Stomach (tissue), 9 donors: Measurements from ENCODE around the gene BCL11B. TPM values are rescaled to one million over a fixed set of nuclear protein-coding genes. Genes with fewer than 3 reads are reported as not detected.

Experiments used
- DNase-seq, 2 donors: peaks; one replicate each; pipeline versions ENCODE4 v3.0.0 to v3.0.0-alpha.2; 2013 to 2019
- H3K27ac ChIP-seq, 5 donors: fragments of 200-600 bp in 4 of 5; sonication (generic) in 4 of 5; one replicate each; pipeline ENCODE4 v1.5.1; 2013 to 2019; ENCODE audit warnings: mild to moderate bottlenecking in 1 of 5, moderate library complexity in 1 of 5
- H3K27me3 ChIP-seq, 3 donors: fragments of 200-600 bp; sonication (generic); one replicate each; pipeline ENCODE4 v1.5.1; 2017 to 2019; ENCODE audit warnings: mixed run types in 1 of 3
- H3K36me3 ChIP-seq, 4 donors: fragments of 200-600 bp; sonication (generic); 1 replicate in 3 of 4; 2 replicates in 1 of 4; pipeline ENCODE4 v1.5.1; 2016 to 2019
- H3K4me1 ChIP-seq, 4 donors: fragments of 200-600 bp; sonication (generic); one replicate each; pipeline ENCODE4 v1.5.1; 2016 to 2019
- H3K4me3 ChIP-seq, 4 donors: fragments of 200-600 bp; sonication (generic) in 3 of 4; one replicate each; pipeline ENCODE4 v1.5.1; 2016 to 2019; ENCODE audit warnings: mild to moderate bottlenecking in 1 of 4
- H3K9me3 ChIP-seq, 4 donors: fragments of 200-600 bp; sonication (generic); one replicate each; pipeline ENCODE4 v1.5.1; 2016 to 2019
- EP300 ChIP-seq: sonication (generic); formaldehyde crosslinking; IDR thresholded peaks from one replicate; pipeline ENCODE4 v1.6.1; 2017; ENCODE audit warnings: antibody characterized with exemption
- POLR2A ChIP-seq, 4 donors: fragments of 450-650 bp; IDR thresholded peaks; one replicate each; pipeline ENCODE4 v1.6.1; 2016; ENCODE audit warnings: antibody characterized with exemption in 4 of 4, control low read depth in 2 of 4, mild to moderate bottlenecking in 1 of 4, moderate library complexity in 1 of 4
- POLR2AphosphoS5 ChIP-seq, 3 donors: sonication (generic); formaldehyde crosslinking; IDR thresholded peaks; one replicate each; pipeline ENCODE4 v1.6.1; 2016; ENCODE audit warnings: antibody characterized with exemption in 3 of 3
- WGBS, 5 donors: extraction: QIAGEN DNeasy Blood & Tissue Kit in 3 of 5; methylation state at CpG; one replicate each; pipeline versions ENCODE4 v1.1.5 to v1.1.7; 2013 to 2018; 5-methylcytosine and 5-hydroxymethylcytosine counted together
- intact Hi-C: fragments of 100-400 bp; cut with DNase I; formaldehyde crosslinking; loops from one replicate; pipeline ENCODE4 v1.15.1; 2023; ENCODE audit warnings: low total_unique reads
- polyA plus RNA-seq, 3 donors: library from polyadenylated mRNA; stranded (reverse); fragments of 200-250 nt; gene quantifications; one replicate each; pipeline ENCODE4 v1.2.3, GENCODE V29; 2013
- total RNA-seq, 5 donors: library from RNA; depleted of rRNA; stranded (reverse); fragments of >200 nt; gene quantifications; one replicate each; pipeline versions ENCODE4 v1.1.0 to v1.2.3, GENCODE V29; 2014 to 2016
- TF ChIP-seq, protein P1 (sequence below), 7 experiments: fragments of 450-650 bp in 4 of 7; fragments of 200-600 bp in 3 of 7; sonication (generic) in 3 of 7; IDR thresholded peaks; one replicate each; pipeline ENCODE4 v1.5.1; 2016 to 2019; ENCODE audit warnings: antibody characterized with exemption in 7 of 7, control low read depth in 2 of 7, mild to moderate bottlenecking in 1 of 7
- donor health status: healthy with polysubstance abuse.
- donor health status: Bipolar disorder and iron deficiency.
- donor health status: healthy.

The BCL11B gene
- total and polyA plus RNA-seq, 8 donors = 0.15 to 9.6 (median 1.3) TPM; not detected in 1

DNA sequence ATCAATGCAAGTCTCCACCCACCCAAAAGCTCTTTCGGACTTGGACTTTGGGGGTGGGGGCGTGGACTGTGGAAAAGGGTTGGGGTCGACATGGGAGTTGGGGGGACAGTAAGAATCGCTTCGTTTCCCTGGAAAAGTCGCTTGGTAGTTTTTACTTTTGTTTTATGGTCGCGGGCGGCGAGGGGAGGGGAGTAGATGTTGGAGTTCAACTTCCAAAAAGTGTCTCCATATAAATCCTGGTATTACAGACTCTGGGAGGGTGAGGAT is 568 bp upstream of the BCL11B start:
- H3K36me3 ChIP-seq = no peaks in the 10 kb centered on the region
- H3K9me3 ChIP-seq = no peaks in the 10 kb centered on the region
- no peak for TF ChIP-seq EP300
- TF ChIP-seq POLR2A (IDR thresholded peaks at IDR 0.05) = no peak
- TF ChIP-seq, protein P1, sequence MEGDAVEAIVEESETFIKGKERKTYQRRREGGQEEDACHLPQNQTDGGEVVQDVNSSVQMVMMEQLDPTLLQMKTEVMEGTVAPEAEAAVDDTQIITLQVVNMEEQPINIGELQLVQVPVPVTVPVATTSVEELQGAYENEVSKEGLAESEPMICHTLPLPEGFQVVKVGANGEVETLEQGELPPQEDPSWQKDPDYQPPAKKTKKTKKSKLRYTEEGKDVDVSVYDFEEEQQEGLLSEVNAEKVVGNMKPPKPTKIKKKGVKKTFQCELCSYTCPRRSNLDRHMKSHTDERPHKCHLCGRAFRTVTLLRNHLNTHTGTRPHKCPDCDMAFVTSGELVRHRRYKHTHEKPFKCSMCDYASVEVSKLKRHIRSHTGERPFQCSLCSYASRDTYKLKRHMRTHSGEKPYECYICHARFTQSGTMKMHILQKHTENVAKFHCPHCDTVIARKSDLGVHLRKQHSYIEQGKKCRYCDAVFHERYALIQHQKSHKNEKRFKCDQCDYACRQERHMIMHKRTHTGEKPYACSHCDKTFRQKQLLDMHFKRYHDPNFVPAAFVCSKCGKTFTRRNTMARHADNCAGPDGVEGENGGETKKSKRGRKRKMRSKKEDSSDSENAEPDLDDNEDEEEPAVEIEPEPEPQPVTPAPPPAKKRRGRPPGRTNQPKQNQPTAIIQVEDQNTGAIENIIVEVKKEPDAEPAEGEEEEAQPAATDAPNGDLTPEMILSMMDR (IDR thresholded peaks at IDR 0.05) = no peak
- no peak for TF ChIP-seq POLR2AphosphoS5 (IDR thresholded peaks at IDR 0.05)
- DNase-seq = no peak
- H3K4me3 ChIP-seq = peak overlapping the region; percentile 32 to 54 (median 44)
- H3K27me3 ChIP-seq = peaks cover 39 to 100% (median 70%) of the 10 kb centered on the region in 3 donors
- H3K4me1 ChIP-seq = peaks cover 37 to 63% (median 57%) of the 10 kb centered on the region in 4 donors
- intact Hi-C loops = no loop called here
- H3K27ac ChIP-seq = peak overlapping the region in 1 of 5 donors; percentile 54
- WGBS, 5 donors = 1 to 4% (median 3%) methylated on average over 10 of the region's 10 CpGs

DNA sequence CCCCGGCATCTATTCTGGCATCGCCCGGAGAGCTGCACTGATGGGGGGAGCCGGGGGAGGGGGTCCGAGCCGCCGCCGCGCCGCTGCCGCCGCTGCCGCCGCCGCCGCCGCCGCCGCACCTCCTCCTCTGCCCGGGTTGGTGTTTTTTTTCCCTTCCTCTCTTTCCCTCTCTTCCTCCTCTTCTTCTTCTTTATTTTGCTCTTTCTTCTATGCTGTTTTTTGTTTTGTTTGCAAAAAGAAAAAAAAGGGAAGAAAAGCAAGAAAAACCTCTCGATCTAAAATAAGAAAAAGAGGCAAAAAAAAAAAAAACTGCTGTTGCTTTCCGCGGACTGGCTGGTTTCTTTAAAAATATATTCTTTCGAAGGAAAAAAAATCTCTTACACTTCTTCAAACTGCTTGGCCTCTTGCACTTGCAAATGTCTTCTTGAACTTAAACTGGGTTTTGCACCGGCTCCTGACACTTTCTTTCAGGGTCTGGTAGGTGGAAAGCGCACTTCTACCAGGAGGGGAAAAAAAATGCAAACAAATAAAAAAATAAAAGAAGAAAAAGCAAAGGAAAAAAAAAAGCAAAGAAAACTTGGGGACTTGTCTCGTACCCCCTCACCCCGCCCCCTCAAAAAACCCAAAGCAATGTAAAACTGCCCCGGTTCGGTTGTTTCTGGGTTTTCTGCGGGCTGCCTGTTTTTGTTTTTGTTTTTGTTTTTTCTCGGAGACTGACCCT is 616 bp downstream of the BCL11B start:
- intact Hi-C loops = no loop called here
- Histone ChIP-seq H3K36me3 (no peaks in the 10 kb centered on the region), H3K4me3 (peak overlapping the region; percentile 32 to 54 (median 44)), H3K27ac (peak overlapping the region; percentile 38 to 70 (median 61)), H3K4me1 (peaks cover 37 to 64% (median 59%) of the 10 kb centered on the region in 4 donors), H3K27me3 (peaks cover 39 to 100% (median 74%) of the 10 kb centered on the region in 3 donors), H3K9me3 (no peaks in the 10 kb centered on the region)
- WGBS, 5 donors = 1 to 3% (median 2%) methylated on average over 31 to 32 of the region's 32 CpGs
- no peak for DNase-seq
- TF ChIP-seq POLR2A (IDR thresholded peaks at IDR 0.05) = no peak
- TF ChIP-seq POLR2AphosphoS5 (IDR thresholded peaks at IDR 0.05) = no peak
- TF ChIP-seq EP300 = no peak

DNA sequence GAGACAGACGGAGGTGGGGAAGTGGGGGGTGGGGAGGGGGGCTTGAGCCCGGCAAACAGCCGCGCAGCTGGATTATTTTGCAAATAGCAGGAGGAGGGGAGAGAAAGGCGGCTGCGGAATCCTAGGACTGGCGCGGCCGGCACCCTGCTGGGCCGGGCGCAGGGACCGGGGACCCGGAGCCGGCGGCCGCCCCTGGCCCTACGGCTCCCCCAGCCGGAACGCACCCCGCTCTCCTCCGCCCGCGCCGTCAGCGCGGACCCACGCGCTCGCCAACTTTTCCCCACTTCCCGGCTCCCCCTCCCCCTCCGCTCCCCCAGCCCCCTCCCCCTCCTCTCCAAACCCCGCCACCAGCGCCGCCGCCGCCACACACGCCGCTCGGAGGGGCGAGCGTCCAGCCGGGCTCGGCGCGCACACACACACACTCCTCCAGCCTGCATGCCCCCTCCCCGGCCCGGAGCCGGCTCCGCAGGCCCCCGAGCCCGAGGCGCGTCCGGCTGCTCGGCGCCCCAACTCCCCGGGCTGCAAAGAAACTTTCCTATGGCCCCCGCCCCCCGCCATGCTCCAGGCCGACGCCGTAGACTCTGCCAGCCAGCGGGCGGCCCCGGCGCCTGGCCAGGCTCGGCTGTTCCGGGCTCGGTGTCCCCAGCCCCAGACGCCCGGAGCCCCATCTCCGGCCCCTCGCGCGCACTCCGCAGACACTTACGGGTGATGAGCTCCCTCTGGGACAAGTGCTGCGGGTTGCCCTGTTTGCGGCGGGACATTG is 1.4 kb downstream of the BCL11B start:
- 1 to 2% (median 1%) methylated on average over 16 to 73 of the region's 80 CpGs for WGBS, 5 donors
- peak overlapping the region; percentile 38 to 70 (median 61) for H3K27ac ChIP-seq
- intact Hi-C loops = no loop called here

DNA sequence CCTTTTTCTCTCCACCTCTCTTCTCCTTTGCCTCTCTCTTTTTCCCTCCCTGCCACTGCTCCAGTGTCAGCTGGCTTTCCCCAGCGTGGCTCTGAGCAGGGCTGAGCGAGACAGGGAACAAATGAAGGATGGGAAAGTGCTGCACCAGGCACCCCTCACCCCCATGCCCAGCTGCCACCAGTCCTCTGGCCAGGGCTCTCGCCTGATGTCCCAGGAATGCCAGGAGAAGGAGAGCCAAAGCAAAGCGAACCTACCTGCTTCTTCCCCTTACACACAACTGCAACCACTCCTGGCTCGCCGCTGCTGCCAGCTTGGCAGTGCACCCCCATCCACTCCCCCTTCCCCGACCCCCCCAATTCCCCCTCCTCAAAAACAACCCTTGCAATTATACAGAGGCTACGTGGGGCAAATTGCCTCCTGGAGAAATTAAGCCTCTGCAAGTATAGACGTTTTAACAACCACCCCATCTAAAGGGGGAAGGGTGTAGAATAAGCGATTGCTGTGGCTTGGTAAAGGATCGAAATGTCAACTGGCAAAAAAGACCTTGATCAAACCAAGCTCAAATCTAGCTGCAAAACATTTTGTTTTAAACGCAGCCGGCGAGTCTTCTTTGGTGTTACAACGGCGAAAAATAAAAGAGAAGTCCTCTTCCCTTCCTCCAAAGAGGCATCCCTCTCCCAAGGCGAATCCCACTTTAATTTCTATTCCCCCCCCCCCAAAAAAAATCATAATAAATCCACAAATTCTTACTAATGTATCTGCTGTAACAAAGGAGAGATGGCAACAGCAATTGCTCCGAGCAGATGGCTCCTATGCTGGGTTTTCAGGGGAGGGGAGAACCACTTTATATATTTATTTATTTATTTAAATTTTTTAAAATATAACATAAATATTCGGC is 2.9 kb downstream of the BCL11B start:
- 9 to 14% (median 13%) methylated on average over 19 of the region's 19 CpGs for WGBS, 5 donors
- peaks cover 33 to 55% (median 48%) of the 10 kb centered on the region in 4 donors for H3K4me1 ChIP-seq
- peak overlapping the region in 4 of 5 donors; percentile 27 to 47 (median 40) for H3K27ac ChIP-seq
- peaks cover 39 to 100% (median 75%) of the 10 kb centered on the region in 3 donors for H3K27me3 ChIP-seq
- intact Hi-C loops = no loop called here
- H3K4me3 ChIP-seq = peak overlapping the region; percentile 31 to 54 (median 44)
- TF ChIP-seq, protein P1 (IDR thresholded peaks at IDR 0.05) = no peak
- TF ChIP-seq POLR2AphosphoS5 (IDR thresholded peaks at IDR 0.05) (no peak), EP300 (no peak), POLR2A (IDR thresholded peaks at IDR 0.05) (no peak)
- H3K9me3 ChIP-seq = no peaks in the 10 kb centered on the region
- no peaks in the 10 kb centered on the region for H3K36me3 ChIP-seq
- peak in 1 of 2 donors; percentile 18 for DNase-seq

More for the DNA sequence above, 1.4 kb downstream of the BCL11B start:
- H3K4me1 ChIP-seq = peaks cover 37 to 67% (median 59%) of the 10 kb centered on the region in 4 donors
- TF ChIP-seq EP300 (no peak), POLR2A (IDR thresholded peaks at IDR 0.05) (no peak), POLR2AphosphoS5 (IDR thresholded peaks at IDR 0.05) (no peak)
- TF ChIP-seq, protein P1 (IDR thresholded peaks at IDR 0.05) = no peak
- no peaks in the 10 kb centered on the region for H3K9me3 ChIP-seq
- H3K27me3 ChIP-seq = peaks cover 39 to 100% (median 78%) of the 10 kb centered on the region in 3 donors
- peak in 1 of 2 donors; percentile 57 for DNase-seq
- H3K36me3 ChIP-seq = no peaks in the 10 kb centered on the region
- peak overlapping the region; percentile 31 to 54 (median 44) for H3K4me3 ChIP-seq
